ENCODE measurements around the gene NCOA3.

Gene NCOA3

GRCh38 chr20:47629907-47630306 lies 128.2 kb downstream of the NCOA3 start:
- Histone ChIP-seq H2BK120ac (ENCODE audit: low read depth, low read length) (no peak overlapping the region), H3K56ac (ENCODE audit: low read length) (no peak overlapping the region), H3K4me3 (ENCODE audit: low read length) (no peak overlapping the region), H3K9ac (ENCODE audit: low read length) (no peak overlapping the region), H2BK5ac (ENCODE audit: low read length) (no peak overlapping the region), H4K8ac (ENCODE audit: low read depth, low read length) (no peak overlapping the region), H3K4me2 (ENCODE audit: low read length) (no peak overlapping the region), H3K4ac (ENCODE audit: low read depth, low read length) (no peak overlapping the region), H3K27ac (ENCODE audit: low read depth, low read length) (no peak overlapping the region), H3K27me3 (ENCODE audit: insufficient read depth, low read length, poor library complexity) (no peaks in the 10 kb centered on the region), H4K5ac (ENCODE audit: low read length) (no peak overlapping the region), H3K18ac (ENCODE audit: low read length) (no peak overlapping the region), H3K4me1 (ENCODE audit: control insufficient read depth, low read depth, low read length) (no peaks in the 10 kb centered on the region), H3K79me2 (ENCODE audit: control insufficient read depth, insufficient read depth, low read length) (no peaks in the 10 kb centered on the region), H3K23ac (ENCODE audit: low read length) (no peak overlapping the region), H3K79me1 (ENCODE audit: low read length) (no peaks in the 10 kb centered on the region), H2AK5ac (ENCODE audit: low read length) (no peak overlapping the region), H3K36me3 (ENCODE audit: control insufficient read depth, insufficient read depth, low read length) (no peaks in the 10 kb centered on the region), H2BK15ac (replicated peaks; ENCODE audit: low read depth) (no peak overlapping the region)
- no peak for DNase-seq
- WGBS (ENCODE audit: extremely low coverage, insufficient coverage, low lambda C conversion rate): no CpG with 5 or more reads among the region's 2 CpGs

GRCh38 chr20:47631078-47631477 lies 129.4 kb downstream of the NCOA3 start:
- DNase-seq: no peak
- Histone ChIP-seq H3K27ac (ENCODE audit: low read depth, low read length) (no peak overlapping the region), H2BK15ac (replicated peaks; ENCODE audit: low read depth) (no peak overlapping the region), H4K8ac (ENCODE audit: low read depth, low read length) (no peak overlapping the region), H4K5ac (ENCODE audit: low read length) (no peak overlapping the region), H3K79me1 (ENCODE audit: low read length) (no peaks in the 10 kb centered on the region), H3K27me3 (ENCODE audit: insufficient read depth, low read length, poor library complexity) (no peaks in the 10 kb centered on the region), H3K18ac (ENCODE audit: low read length) (no peak overlapping the region), H3K36me3 (ENCODE audit: control insufficient read depth, insufficient read depth, low read length) (no peaks in the 10 kb centered on the region), H3K9ac (ENCODE audit: low read length) (no peak overlapping the region), H3K23ac (ENCODE audit: low read length) (no peak overlapping the region), H3K4me1 (ENCODE audit: control insufficient read depth, low read depth, low read length) (no peaks in the 10 kb centered on the region), H2BK5ac (ENCODE audit: low read length) (no peak overlapping the region), H2AK5ac (ENCODE audit: low read length) (no peak overlapping the region), H3K4me3 (ENCODE audit: low read length) (no peak overlapping the region), H3K4me2 (ENCODE audit: low read length) (no peak overlapping the region), H3K4ac (ENCODE audit: low read depth, low read length) (no peak overlapping the region), H3K79me2 (ENCODE audit: control insufficient read depth, insufficient read depth, low read length) (no peaks in the 10 kb centered on the region), H2BK120ac (ENCODE audit: low read depth, low read length) (no peak overlapping the region), H3K56ac (ENCODE audit: low read length) (no peak overlapping the region)

GRCh38 chr20:47635256-47635655 lies 133.6 kb downstream of the NCOA3 start:
- Histone ChIP-seq H2AK5ac (ENCODE audit: low read length) (no peak overlapping the region), H3K4me2 (ENCODE audit: low read length) (no peak overlapping the region), H3K27me3 (ENCODE audit: insufficient read depth, low read length, poor library complexity) (no peaks in the 10 kb centered on the region), H2BK15ac (replicated peaks; ENCODE audit: low read depth) (no peak overlapping the region), H3K23ac (ENCODE audit: low read length) (no peak overlapping the region), H2BK120ac (ENCODE audit: low read depth, low read length) (no peak overlapping the region), H3K4me1 (ENCODE audit: control insufficient read depth, low read depth, low read length) (no peaks in the 10 kb centered on the region), H4K8ac (ENCODE audit: low read depth, low read length) (no peak overlapping the region), H3K56ac (ENCODE audit: low read length) (no peak overlapping the region), H2BK5ac (ENCODE audit: low read length) (no peak overlapping the region), H3K18ac (ENCODE audit: low read length) (no peak overlapping the region), H4K5ac (ENCODE audit: low read length) (no peak overlapping the region), H3K27ac (ENCODE audit: low read depth, low read length) (no peak overlapping the region), H3K4me3 (ENCODE audit: low read length) (no peak overlapping the region), H3K36me3 (ENCODE audit: control insufficient read depth, insufficient read depth, low read length) (no peaks in the 10 kb centered on the region), H3K79me1 (ENCODE audit: low read length) (no peaks in the 10 kb centered on the region), H3K79me2 (ENCODE audit: control insufficient read depth, insufficient read depth, low read length) (no peaks in the 10 kb centered on the region), H3K4ac (ENCODE audit: low read depth, low read length) (no peak overlapping the region), H3K9ac (ENCODE audit: low read length) (no peak overlapping the region)
- no CpG with 5 or more reads among the region's 4 CpGs for WGBS (ENCODE audit: extremely low coverage, insufficient coverage, low lambda C conversion rate)
- no peak for DNase-seq

GRCh38 chr20:47638851-47639250 lies 137.2 kb downstream of the NCOA3 start:
- no peaks in the 10 kb centered on the region for H3K4me1 ChIP-seq (ENCODE audit: control insufficient read depth, low read depth, low read length)
- no CpG with 5 or more reads among the region's 4 CpGs for WGBS (ENCODE audit: extremely low coverage, insufficient coverage, low lambda C conversion rate)
- DNase-seq: no peak
- no peak overlapping the region for H3K18ac ChIP-seq (ENCODE audit: low read length)
- H3K4me3 ChIP-seq (ENCODE audit: low read length): no peak overlapping the region
- no peak overlapping the region for H4K8ac ChIP-seq (ENCODE audit: low read depth, low read length)
- no peak overlapping the region for H3K56ac ChIP-seq (ENCODE audit: low read length)
- H2BK5ac ChIP-seq (ENCODE audit: low read length): no peak overlapping the region
- no peak overlapping the region for H3K9ac ChIP-seq (ENCODE audit: low read length)
- H3K27ac ChIP-seq (ENCODE audit: low read depth, low read length): no peak overlapping the region
- no peak overlapping the region for H3K23ac ChIP-seq (ENCODE audit: low read length)
- H2AK5ac ChIP-seq (ENCODE audit: low read length): no peak overlapping the region
- H2BK15ac ChIP-seq (replicated peaks; ENCODE audit: low read depth): no peak overlapping the region
- H3K27me3 ChIP-seq (ENCODE audit: insufficient read depth, low read length, poor library complexity): no peaks in the 10 kb centered on the region
- no peaks in the 10 kb centered on the region for H3K79me1 ChIP-seq (ENCODE audit: low read length)
- no peaks in the 10 kb centered on the region for H3K79me2 ChIP-seq (ENCODE audit: control insufficient read depth, insufficient read depth, low read length)
- peaks cover 1% of the 10 kb centered on the region for H3K36me3 ChIP-seq (ENCODE audit: control insufficient read depth, insufficient read depth, low read length)
- no peak overlapping the region for H3K4me2 ChIP-seq (ENCODE audit: low read length)
- no peak overlapping the region for H3K4ac ChIP-seq (ENCODE audit: low read depth, low read length)
- H2BK120ac ChIP-seq (ENCODE audit: low read depth, low read length): no peak overlapping the region
- H4K5ac ChIP-seq (ENCODE audit: low read length): no peak overlapping the region

GRCh38 chr20:47642118-47642517 lies 140.4 kb downstream of the NCOA3 start:
- Histone ChIP-seq H2AK5ac (ENCODE audit: low read length) (no peak overlapping the region), H3K36me3 (ENCODE audit: control insufficient read depth, insufficient read depth, low read length) (peaks cover 3% of the 10 kb centered on the region), H3K56ac (ENCODE audit: low read length) (no peak overlapping the region)

GRCh38 chr20:47642624-47643023 lies 140.9 kb downstream of the NCOA3 start:
- no CpG with 5 or more reads among the region's 4 CpGs for WGBS (ENCODE audit: extremely low coverage, insufficient coverage, low lambda C conversion rate)
- Histone ChIP-seq H3K79me1 (ENCODE audit: low read length) (no peaks in the 10 kb centered on the region), H3K36me3 (ENCODE audit: control insufficient read depth, insufficient read depth, low read length) (peaks cover 3% of the 10 kb centered on the region)

More at GRCh38 chr20:47642118-47642517, 140.4 kb downstream of the NCOA3 start:
- H3K23ac ChIP-seq (ENCODE audit: low read length): no peak overlapping the region
- no peak overlapping the region for H3K4ac ChIP-seq (ENCODE audit: low read depth, low read length)
- no peak overlapping the region for H4K8ac ChIP-seq (ENCODE audit: low read depth, low read length)
- H3K27me3 ChIP-seq (ENCODE audit: insufficient read depth, low read length, poor library complexity): no peaks in the 10 kb centered on the region
- no peak for DNase-seq
- no peaks in the 10 kb centered on the region for H3K79me1 ChIP-seq (ENCODE audit: low read length)
- no CpG with 5 or more reads among the region's 4 CpGs for WGBS (ENCODE audit: extremely low coverage, insufficient coverage, low lambda C conversion rate)
- no peak overlapping the region for H3K18ac ChIP-seq (ENCODE audit: low read length)
- H2BK15ac ChIP-seq (replicated peaks; ENCODE audit: low read depth): no peak overlapping the region
- no peak overlapping the region for H2BK5ac ChIP-seq (ENCODE audit: low read length)
- H3K4me2 ChIP-seq (ENCODE audit: low read length): no peak overlapping the region
- no peak overlapping the region for H2BK120ac ChIP-seq (ENCODE audit: low read depth, low read length)
- no peak overlapping the region for H3K4me3 ChIP-seq (ENCODE audit: low read length)
- H3K4me1 ChIP-seq (ENCODE audit: control insufficient read depth, low read depth, low read length): no peaks in the 10 kb centered on the region
- no peak overlapping the region for H4K5ac ChIP-seq (ENCODE audit: low read length)
- H3K9ac ChIP-seq (ENCODE audit: low read length): no peak overlapping the region
- no peak overlapping the region for H3K27ac ChIP-seq (ENCODE audit: low read depth, low read length)
- no peaks in the 10 kb centered on the region for H3K79me2 ChIP-seq (ENCODE audit: control insufficient read depth, insufficient read depth, low read length)

More at GRCh38 chr20:47642624-47643023, 140.9 kb downstream of the NCOA3 start:
- Histone ChIP-seq H3K79me2 (ENCODE audit: control insufficient read depth, insufficient read depth, low read length) (no peaks in the 10 kb centered on the region), H3K56ac (ENCODE audit: low read length) (no peak overlapping the region), H2BK120ac (ENCODE audit: low read depth, low read length) (no peak overlapping the region), H3K27me3 (ENCODE audit: insufficient read depth, low read length, poor library complexity) (no peaks in the 10 kb centered on the region), H3K4me2 (ENCODE audit: low read length) (no peak overlapping the region), H3K4me3 (ENCODE audit: low read length) (no peak overlapping the region), H4K8ac (ENCODE audit: low read depth, low read length) (no peak overlapping the region), H2BK15ac (replicated peaks; ENCODE audit: low read depth) (no peak overlapping the region), H3K9ac (ENCODE audit: low read length) (no peak overlapping the region), H2AK5ac (ENCODE audit: low read length) (no peak overlapping the region), H3K4me1 (ENCODE audit: control insufficient read depth, low read depth, low read length) (no peaks in the 10 kb centered on the region), H3K4ac (ENCODE audit: low read depth, low read length) (no peak overlapping the region), H4K5ac (ENCODE audit: low read length) (no peak overlapping the region), H2BK5ac (ENCODE audit: low read length) (no peak overlapping the region), H3K18ac (ENCODE audit: low read length) (no peak overlapping the region), H3K23ac (ENCODE audit: low read length) (no peak overlapping the region), H3K27ac (ENCODE audit: low read depth, low read length) (no peak overlapping the region)
- no peak for DNase-seq

Data from mesendoderm (in vitro differentiated cells).